Left lobe of liver (tissue), 2 donors: Measurements from ENCODE around the gene RAPGEF2. TPM values are rescaled to one million over a fixed set of nuclear protein-coding genes. Genes with fewer than 3 reads are reported as not detected.

Source experiments
- ATAC-seq: fragments of 200-7000 bp; cut with Tn5 transposase; one replicate; pipeline ENCODE4 v1.9.1; 2020; ENCODE audit warnings: mild to moderate bottlenecking, moderate library complexity
- DNase-seq: peaks from one replicate; pipeline ENCODE4 v3.0.0-alpha.2; 2020; ENCODE audit warnings: low spot score
- total RNA-seq: library from RNA; stranded (reverse); gene quantifications from one replicate; pipeline ENCODE4 v1.2.1, GENCODE V29; 2021
- donor health status: DM: no; HTN: no; CAD: no; lungs with moderate emphysema.
- donor health status: DM: no; HTN: yes; CAD: no.

Gene RAPGEF2
- total RNA-seq, 1 donor from 2014 or later = 31.0 TPM

DNA sequence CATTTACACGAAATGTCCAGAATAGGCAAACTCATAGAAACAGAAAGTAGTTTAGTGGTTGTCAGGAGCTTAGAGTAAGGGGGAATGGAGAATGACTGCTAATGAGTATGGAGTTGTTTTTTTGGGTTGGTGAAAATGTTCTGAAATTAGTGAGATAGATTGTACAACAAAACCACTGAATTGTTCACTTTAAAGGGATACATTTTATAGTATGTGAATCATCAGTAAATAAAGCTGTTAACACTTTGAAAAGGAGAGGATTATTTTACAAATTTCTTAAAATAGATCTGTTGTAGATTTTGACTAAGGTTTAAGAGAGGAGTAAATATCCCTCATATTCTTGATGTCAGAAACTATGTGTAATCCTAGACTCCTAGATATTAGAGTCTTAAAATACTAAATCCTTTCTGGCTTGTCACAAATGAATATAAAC is 82.7 kb downstream of the RAPGEF2 start:
- DNase-seq = no peak

DNA sequence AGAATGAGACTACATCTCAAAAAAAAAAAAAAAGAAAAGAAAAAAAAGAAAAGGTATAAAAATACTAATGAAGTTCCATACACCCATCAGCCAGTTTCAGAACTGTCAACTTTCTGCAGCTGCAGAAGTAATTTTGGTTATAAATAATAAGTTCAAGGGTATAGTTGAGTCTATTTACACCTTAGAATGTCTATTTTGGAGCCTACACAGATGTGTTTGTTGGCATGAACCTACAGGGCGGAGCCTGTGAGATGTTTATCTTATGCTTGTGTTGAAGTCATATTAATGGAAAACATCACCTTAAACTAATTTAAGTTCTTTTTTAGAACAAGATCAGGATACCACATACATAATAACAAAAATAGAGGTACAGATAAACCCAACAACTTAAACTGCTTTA is 85.8 kb downstream of the RAPGEF2 start:
- ATAC-seq (no peak), DNase-seq (no peak)

More for the DNA sequence above, 82.7 kb downstream of the RAPGEF2 start:
- ATAC-seq = no peak

DNA sequence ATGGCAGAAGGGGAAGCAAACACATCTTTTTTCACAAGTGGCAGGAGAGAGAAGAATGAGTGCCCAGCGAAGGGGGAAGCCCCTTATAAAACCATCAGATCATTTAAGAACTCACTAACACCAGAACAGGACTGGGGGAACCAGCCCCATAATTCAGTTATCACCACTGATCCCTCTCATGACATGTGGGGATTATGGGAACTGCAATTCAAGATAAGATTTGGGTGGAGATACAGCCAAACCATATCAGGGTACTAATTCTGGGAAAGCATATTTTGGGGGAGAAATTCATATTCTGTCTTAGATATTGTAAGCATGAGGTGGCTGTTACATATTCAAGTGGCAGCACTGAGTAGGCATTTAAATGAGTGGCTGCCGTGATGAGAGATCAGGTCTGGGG is 87.8 kb downstream of the RAPGEF2 start:
- DNase-seq = no peak
- ATAC-seq = no peak

DNA sequence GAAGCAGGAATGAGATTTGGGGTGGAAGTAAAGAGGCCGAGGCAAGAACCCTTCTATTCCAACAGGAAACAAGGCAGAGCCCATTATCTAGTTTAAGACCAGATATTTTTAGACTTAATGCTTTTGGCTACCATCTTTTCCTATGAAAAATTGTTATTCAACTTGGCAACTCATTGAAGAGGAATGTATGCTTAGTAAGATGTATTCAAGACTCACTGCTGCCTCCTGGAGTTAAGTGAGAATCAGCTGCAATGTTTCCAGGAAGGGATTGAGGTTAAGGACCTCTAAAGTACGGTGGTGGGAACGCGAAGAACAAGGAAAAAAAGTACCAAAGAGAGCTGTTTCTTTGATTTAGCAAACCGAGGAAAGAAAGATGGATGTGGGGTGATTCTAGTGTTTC is 89.1 kb downstream of the RAPGEF2 start:
- DNase-seq = no peak

DNA sequence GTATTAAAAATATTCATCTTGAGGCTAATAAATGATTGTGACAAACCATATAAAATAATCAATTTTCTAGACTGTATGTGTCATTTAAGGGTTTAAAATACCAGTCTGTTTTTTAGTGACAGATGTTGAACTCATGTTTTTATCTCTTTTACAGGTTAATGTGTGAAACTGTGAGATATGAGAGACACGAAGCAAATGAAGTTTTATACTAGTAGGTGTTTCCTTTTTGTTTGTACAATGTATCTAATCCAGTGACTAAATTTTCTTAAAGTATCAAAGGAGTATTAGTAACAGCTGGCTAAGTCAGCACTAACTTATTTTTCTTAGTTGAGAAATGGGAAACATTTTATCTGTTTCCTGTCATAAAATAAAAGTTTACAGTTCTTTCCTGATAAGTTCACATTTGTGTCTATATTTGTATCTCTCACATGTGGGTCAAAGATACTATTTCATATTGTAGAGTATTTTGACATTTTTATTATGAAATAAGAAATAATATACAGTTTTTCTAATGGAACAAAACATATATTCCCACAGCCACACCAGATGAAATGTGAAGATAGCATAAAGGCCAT is 90.3 kb downstream of the RAPGEF2 start:
- no peak for DNase-seq
- ATAC-seq = no peak

More for the DNA sequence above, 89.1 kb downstream of the RAPGEF2 start:
- peak; percentile 42 for ATAC-seq

DNA sequence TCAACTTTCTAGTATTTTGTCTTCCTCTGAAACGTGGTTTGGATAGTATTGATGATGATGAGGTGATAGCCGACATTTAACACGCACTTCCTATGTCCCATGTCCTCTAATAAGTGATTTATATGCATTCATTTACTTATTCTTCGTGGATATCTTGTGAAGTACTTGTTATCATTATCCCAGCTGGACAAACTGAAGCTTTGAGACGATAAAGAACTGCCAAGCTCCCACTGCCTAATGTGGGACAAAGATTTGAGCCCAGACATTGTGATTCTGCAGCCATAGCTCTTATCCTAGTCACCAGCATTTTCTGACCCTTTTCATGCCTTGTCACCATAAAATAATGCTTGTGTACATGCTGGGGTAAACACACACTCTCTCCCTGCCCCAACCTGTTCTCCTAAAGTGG is 92.5 kb downstream of the RAPGEF2 start:
- ATAC-seq (no peak), DNase-seq (no peak)

DNA sequence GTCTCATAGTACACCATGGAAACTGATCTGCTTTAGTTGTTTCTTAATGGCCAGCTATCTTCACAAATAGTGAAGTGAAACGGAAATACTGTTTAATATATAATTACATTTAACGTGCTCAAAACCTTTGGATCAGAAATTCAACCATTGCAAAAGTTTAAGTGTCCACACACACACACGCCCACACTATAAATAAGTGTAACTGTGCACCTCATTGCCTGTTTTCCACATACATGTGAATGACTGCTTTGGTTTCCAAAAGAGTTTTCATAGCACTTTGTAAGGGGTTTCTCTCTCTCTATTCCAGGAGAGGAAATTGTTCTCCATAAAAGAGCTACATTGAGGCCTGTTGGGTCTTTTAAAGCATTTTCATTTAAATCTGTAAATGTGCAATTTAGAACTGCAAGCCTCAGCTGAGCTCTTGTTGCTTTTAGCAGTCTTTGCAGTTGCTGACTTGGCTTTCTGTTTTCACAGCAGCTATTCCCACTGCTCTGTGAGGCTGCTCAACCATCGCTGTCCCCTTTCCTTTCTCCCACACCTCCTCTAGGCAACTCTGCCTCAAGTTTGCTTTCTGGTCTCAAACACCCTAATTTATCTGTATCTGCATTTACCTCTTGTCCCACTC is 94.5 kb downstream of the RAPGEF2 start:
- no peak for DNase-seq
- ATAC-seq = no peak

DNA sequence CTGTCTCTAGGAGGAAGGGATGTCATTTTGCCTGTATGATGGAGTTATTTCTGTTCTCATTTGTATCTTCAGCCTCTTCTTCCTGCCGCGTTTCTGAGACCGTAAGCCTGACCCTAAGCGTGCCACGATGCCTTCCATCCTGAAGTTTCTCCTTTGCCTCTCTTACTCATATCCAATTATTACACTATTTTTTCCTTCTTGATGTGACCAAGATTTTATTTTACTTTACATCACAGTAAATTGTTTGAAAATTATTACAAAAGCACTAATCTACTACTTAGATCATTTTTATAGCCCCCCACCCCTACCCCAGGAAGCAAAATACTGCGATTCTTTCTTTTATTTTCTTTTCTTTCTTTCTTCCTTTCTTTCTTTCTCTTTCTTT is 95.0 kb downstream of the RAPGEF2 start:
- DNase-seq = no peak
- ATAC-seq = no peak

DNA sequence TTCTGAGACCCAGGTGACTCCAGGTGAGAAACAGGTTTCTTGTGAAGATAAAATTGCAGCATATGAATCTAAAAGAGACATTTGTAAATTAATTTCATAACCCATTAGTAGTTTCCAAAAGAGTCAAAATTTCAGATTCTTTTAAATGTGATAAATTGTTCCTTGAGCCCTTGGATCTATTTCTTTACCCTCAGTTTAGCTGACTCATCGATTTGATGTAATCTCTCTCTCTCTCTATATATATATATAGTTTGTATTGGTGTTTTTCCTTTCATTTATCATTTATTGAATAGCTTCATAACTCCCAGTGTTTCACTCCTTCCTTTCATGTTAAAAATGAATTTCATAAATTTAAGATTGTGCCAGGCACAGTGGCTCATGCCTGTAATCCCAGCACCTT is 96.9 kb downstream of the RAPGEF2 start:
- ATAC-seq = no peak

DNA sequence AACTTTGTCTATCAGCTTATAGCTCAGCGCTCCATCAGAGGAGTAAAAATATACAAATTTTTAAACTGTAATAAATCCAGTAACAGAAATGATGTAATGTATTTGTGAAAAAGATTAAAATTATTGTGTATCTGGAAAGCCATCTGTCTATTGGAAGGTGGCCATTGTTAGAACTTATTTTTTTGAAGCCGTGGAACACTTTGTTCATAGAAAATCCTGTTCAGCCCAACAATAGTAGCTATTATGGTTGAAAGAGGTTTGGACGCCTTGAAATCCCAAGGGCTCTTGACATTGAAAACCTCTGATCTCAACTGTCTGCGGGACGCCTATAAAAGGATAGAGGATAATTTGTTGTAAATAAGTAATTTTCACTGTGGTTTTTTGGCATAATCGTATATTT is 98.3 kb downstream of the RAPGEF2 start:
- DNase-seq (no peak), ATAC-seq (no peak)

More for the DNA sequence above, 96.9 kb downstream of the RAPGEF2 start:
- DNase-seq = no peak

DNA sequence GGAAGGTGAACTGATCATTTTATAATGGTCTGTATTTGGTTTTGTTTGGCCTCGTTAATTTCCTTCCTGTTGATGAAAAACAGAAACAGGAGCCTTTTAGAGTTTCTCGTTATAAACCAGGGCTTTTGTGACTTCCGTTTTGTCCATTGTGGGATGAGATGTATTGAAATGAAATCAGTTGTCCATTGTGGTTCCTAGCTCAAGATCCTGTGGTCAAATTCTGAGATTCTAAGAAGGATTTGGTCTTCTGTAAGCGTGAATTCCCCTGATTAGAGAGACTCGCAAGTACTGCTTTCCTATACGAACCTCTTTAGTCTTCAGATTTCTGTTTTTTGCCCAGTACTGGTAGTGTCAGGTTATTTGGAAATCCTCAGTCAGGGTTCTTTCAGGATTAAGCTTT is 101.7 kb downstream of the RAPGEF2 start:
- ATAC-seq = no peak
- no peak for DNase-seq

DNA sequence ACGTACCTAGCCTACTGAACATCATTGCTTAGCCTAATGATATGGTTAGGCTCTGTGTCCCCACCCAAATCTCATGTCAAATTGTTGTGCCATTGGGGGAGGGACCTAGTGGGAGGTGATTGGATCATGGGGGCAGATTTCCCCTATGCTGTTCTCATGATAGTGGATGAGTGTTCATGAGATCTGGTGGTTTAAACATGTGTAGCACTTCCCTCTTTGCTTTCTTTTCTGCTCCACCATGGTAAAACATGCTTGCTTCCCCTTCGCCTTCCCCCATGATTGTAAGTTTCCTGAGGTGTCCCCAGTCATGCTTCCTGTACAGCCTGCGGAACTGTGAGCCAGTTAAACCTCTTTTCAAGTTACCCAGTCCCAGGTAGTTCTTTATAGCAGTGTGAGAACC is 102.6 kb downstream of the RAPGEF2 start:
- no peak for DNase-seq
- ATAC-seq = no peak

DNA sequence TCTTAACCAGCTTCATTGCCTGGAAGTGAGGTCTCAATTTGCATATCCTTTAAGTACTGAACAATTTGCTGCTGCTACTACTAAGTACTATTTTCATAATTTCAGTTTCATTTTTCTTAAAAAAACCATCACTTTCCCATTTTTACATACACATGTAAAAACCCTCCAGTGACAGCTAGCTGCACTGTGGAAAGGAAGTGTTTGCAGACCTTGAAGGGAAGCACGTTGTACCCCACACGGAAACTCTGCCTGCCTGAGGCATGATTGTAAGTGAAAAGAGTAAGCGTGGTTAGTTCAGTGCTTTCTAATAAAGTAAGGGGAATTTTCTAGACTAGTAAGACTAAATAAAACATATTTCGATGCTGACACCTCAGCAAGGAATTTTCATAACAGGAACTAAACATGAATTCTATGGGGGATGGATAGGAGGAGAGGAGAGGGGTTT is 103.6 kb downstream of the RAPGEF2 start:
- ATAC-seq (no peak), DNase-seq (no peak)

DNA sequence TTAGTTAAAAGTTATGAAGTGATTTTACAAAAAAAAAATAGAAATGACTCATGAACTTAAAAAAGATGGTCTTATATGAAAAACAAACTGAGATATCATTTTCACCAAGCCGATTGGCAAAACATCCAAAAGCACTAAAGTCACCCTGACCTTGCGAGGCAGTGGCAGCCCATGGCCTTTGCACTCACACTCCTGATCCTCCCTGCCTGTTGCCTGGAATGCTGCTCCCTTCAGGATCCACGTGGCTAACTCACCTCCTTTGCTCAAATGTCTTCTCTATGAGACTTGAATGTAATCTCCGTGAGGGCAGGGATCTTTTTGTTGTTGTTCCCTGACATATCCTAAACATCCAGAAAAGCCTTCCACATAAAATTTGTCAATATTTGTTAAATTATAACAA is 106.4 kb downstream of the RAPGEF2 start:
- DNase-seq (no peak), ATAC-seq (peak; percentile 85)

DNA sequence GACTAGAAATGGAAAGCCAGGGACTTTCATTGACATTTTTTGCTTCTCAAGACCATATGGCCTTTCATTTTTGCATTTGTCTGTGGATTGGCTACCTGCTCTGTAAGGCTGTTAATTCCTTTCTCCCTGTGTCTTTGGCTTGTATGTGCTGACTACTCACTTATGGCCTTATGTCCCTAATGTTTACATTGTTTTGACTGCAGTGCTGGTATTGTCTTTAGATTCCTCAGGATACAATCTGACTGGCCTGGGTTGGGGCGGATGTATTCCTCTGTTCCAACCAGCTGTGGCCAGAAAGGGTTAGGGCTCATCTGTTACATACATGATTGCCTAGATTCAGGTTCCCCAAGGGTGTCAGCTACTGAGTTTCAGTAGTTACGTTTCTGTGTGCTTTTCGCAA is 108.1 kb downstream of the RAPGEF2 start:
- DNase-seq (no peak), ATAC-seq (no peak)

DNA sequence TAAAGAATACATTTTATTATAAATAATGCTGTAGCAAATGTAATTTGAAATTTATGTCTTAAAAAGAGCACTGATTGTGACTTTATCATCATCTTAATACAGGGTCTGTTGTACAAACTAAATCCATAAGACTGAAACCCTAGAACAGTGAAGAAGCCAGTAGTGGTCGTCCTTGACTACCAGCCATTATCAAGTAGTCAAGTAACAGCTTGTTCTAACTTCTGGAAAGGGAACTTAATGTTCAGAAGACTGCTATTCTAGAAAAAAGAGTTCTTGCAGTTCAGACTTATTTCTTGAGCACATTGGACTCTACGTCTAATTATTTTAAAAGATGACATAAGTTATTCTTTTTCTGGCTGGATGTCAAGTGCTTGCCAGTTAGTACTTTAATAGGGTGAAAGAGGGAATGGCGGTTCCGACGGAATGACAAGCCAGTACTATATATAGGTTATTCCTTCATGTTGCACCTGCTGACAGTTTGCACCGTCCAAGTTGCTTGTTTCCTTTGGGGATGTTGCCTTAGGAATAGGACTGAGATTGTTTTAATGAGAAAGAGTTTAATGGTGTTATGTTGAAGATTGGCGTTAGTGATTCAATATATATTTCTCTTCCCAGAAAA is 109.9 kb downstream of the RAPGEF2 start:
- ATAC-seq (no peak), DNase-seq (no peak)

DNA sequence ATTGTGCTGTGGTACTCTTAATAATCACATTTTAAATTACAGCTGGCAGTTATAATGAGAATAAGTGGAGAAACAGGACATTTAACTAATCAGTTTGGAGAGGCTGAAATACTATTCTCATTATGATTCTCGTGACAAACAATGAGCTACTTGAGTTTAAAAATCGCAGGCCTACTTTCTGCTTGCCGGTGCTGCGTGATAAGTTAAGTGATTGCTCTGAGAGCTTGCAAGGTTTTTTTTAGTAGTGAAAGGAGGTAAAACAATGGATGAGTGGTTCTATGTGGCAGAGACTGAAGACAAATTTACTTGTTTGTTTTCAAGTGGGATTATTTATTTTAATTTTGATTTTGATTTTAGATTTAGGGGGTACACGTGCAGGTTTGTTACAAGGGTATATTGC is 114.0 kb downstream of the RAPGEF2 start:
- no peak for ATAC-seq
- no peak for DNase-seq

DNA sequence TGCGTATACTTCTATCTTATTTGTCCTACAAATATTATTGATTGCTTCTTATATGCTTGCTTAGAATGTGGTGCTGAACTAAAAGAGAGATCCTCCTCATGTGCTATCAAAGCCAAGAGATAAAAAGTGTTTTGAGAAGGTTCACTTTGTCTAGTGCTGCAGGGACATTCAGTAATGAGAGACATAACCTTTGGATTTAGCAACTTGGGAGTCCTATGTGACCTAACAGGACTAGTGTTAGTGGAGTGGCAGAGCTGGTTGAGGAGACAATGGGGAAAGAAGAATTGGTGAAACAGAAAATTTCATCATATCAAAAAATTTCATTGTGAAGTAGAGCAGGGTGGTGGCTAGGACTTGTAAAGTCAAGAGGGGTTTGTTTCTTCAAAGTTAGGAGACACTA is 117.0 kb downstream of the RAPGEF2 start:
- no peak for DNase-seq
- ATAC-seq = peak; percentile 66

DNA sequence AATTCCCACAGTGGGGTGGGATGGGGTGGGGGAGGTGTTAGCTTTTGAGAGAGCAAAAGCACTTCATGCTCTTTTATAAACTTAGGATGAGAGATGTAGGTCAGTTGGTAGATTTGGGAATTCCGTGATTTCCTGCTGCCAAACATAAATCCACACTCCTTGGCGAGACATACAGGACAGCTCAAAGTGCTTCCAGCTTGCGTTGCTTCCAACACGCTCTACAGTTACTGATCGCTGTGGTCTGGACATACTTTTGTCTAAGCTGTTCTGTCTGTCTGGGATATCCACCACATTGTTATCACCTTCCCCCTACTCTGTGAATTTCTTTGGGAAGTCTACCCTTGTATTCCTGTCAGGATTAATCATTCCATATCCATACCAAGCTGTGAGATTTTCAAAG is 117.5 kb downstream of the RAPGEF2 start:
- ATAC-seq (no peak), DNase-seq (no peak)

DNA sequence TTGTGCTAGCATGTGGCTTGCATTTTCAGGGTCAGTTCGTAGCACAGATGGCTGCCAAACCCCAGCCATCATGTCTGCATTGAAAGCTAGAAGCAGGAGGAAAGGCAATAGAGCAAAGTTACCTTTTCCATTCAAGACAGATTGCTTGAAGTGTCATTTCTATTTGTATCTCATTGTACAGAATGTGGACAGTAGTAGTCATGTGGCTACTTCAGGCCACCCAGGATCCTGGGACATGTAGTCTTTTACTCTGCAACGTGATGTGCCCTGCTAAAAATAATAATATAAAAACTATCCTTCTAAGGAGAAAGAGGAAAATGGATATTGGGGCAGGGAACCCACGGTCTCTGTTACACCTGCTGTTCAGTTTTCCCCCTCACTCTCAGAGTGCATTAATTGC is 118.4 kb downstream of the RAPGEF2 start:
- no peak for ATAC-seq
- no peak for DNase-seq

DNA sequence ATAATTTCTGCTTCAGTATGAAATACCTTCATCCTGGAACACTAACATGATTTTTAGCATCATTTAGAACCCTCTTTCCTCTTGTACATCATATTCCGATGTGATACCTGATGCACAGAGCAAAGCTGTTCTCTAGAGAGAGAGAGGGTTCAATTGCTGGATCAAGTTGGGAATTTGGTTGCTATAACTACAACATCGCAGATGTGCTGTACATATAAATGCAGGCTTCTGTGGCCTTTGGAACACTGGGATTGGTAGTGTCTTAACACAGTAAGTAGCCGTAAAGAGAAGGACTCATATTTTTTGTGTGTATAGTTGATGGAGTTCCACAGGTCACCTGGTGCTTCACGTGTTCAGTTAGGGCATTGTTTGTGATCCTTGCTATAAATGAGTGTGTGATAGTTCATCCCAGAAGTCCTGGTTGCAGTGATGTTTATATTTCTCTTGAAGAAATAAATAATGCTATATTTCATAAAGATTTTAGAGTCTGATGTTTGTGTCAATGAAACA is 119.2 kb downstream of the RAPGEF2 start:
- ATAC-seq (no peak), DNase-seq (no peak)

DNA sequence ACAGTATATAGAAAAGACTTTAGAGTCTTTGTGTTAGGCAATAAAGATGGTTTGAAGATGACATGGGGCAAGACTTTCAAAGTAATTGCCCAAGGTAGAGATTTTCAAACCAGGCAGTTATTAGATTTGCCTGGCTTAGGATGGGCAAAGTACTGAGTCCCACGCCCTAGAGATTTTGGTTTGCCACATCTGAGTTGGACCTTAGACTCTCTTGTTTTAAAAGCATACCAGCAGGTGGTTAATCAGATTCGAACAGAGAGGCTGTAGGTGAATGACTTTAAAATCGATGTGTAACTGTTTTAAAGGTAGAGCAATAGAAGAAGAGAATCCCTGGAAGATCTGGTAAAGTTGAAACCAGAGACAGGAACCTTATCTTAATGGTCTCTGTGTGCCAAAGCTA is 121.5 kb downstream of the RAPGEF2 start:
- DNase-seq (no peak), ATAC-seq (peak; percentile 91)
